Smooth muscle cell (in vitro differentiated cells): ENCODE results near the gene RSAD2. TPM values are rescaled to one million over a fixed set of nuclear protein-coding genes. Genes with fewer than 3 reads are reported as not detected.

ENCODE experiments used
- DNase-seq: peaks from one replicate; lab custom pipeline; 2025; ENCODE audit not compliant: unreplicated experiment; lab: John Stamatoyannopoulos, UW
- H2AFZ ChIP-seq: fragments of 200-600 bp; sonication (generic); 2 replicates; pipeline ENCODE4 v1.6.0; 2016; ENCODE audit warnings: antibody characterized with exemption, low read depth, mild to moderate bottlenecking
- H3F3A ChIP-seq: fragments of 200-600 bp; sonication (generic); 2 replicates; pipeline ENCODE4 v1.6.0; 2017; ENCODE audit warnings: antibody characterized with exemption, low read depth
- H3K27ac ChIP-seq: fragments of 200-600 bp; sonication (generic); 2 replicates; pipeline ENCODE4 v1.5.1; 2016; ENCODE audit warnings: low read depth, mild to moderate bottlenecking
- H3K27me3 ChIP-seq: fragments of 200-600 bp; sonication (generic); 2 replicates; pipeline ENCODE4 v1.6.1; 2016; ENCODE audit warnings: low read depth, mild to moderate bottlenecking
- H3K36me3 ChIP-seq: fragments of 200-600 bp; sonication (generic); 2 replicates; pipeline ENCODE4 v1.5.1; 2016; ENCODE audit warnings: low read depth
- H3K4me1 ChIP-seq: fragments of 200-600 bp; sonication (generic); 2 replicates; pipeline ENCODE4 v1.5.1; 2016; ENCODE audit warnings: low read depth
- H3K4me2 ChIP-seq: fragments of 200-600 bp; sonication (generic); 2 replicates; pipeline ENCODE4 v1.6.0; 2016; ENCODE audit warnings: mild to moderate bottlenecking
- H3K4me3 ChIP-seq: fragments of 200-600 bp; sonication (generic); 2 replicates; pipeline ENCODE4 v1.5.1; 2016; ENCODE audit warnings: mild to moderate bottlenecking
- H3K79me2 ChIP-seq: fragments of 200-600 bp; sonication (generic); 2 replicates; pipeline ENCODE4 v1.6.0; 2016; ENCODE audit warnings: low read depth, mild to moderate bottlenecking
- H3K9ac ChIP-seq: fragments of 200-600 bp; sonication (generic); 2 replicates; pipeline ENCODE4 v1.6.0; 2016; ENCODE audit warnings: low read depth
- H3K9me3 ChIP-seq: fragments of 200-600 bp; sonication (generic); replicated peaks from 2 replicates; pipeline ENCODE4 v1.5.1; 2016; ENCODE audit warnings: low read depth
- H4K20me1 ChIP-seq: fragments of 200-600 bp; sonication (generic); 2 replicates; pipeline ENCODE4 v1.6.0; 2016; ENCODE audit warnings: low read depth
- WGBS: methylation state at CpG from one replicate; pipeline ENCODE4 v1.1.7; 2016; ENCODE audit warnings: low lambda C conversion rate; 5-methylcytosine and 5-hydroxymethylcytosine counted together
- polyA plus RNA-seq: library from polyadenylated mRNA; unstranded; fragments of >200 nt; fragmentation: Nextera tagmentation; extraction: Ambion mirVana; gene quantifications from 2 replicates; pipeline ENCODE4 v1.2.1, GENCODE V29; 2016
- total RNA-seq: library from RNA; depleted of rRNA; stranded (reverse); fragments of >200 nt; gene quantifications from 2 replicates; pipeline ENCODE4 v1.2.3, GENCODE V29; 2014
- TF ChIP-seq, protein P1 (sequence below): fragments of 200-600 bp; sonication (generic); IDR thresholded peaks from 2 replicates; pipeline ENCODE4 v1.5.1; 2017; ENCODE audit warnings: borderline replicate concordance, mild to moderate bottlenecking, antibody characterized with exemption; ENCODE audit not compliant: insufficient read depth, poor library complexity, severe bottlenecking

RSAD2 gene
- total and polyA plus RNA-seq, 2 experiments from 2014 or later, result not detected

DNA sequence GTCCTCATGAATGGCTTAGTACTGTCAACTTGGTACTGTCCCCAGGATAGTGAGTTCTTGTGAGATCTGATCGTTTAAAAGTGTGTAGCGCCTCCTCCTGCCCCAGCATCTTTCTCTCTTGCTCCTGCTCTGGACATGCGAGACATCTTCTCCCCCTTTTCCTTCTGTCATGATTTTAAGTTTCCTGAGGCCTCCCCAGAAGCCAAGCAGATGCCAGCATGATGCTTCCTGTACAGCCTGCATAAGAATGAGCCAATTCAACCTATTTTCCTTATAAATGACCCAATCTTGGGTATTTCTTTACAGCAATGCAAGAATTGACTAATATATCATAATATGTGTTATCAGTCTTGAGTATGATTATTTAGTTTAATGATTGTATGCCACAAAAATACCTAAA lies 3.5 kb upstream of the RSAD2 start:
- no peak for DNase-seq
- TF ChIP-seq, protein P1, sequence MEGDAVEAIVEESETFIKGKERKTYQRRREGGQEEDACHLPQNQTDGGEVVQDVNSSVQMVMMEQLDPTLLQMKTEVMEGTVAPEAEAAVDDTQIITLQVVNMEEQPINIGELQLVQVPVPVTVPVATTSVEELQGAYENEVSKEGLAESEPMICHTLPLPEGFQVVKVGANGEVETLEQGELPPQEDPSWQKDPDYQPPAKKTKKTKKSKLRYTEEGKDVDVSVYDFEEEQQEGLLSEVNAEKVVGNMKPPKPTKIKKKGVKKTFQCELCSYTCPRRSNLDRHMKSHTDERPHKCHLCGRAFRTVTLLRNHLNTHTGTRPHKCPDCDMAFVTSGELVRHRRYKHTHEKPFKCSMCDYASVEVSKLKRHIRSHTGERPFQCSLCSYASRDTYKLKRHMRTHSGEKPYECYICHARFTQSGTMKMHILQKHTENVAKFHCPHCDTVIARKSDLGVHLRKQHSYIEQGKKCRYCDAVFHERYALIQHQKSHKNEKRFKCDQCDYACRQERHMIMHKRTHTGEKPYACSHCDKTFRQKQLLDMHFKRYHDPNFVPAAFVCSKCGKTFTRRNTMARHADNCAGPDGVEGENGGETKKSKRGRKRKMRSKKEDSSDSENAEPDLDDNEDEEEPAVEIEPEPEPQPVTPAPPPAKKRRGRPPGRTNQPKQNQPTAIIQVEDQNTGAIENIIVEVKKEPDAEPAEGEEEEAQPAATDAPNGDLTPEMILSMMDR, result no peak
- Histone ChIP-seq H3K9ac (no peak overlapping the region), H3K79me2 (no peaks in the 10 kb centered on the region), H3K4me2 (no peak overlapping the region), H3K36me3 (no peaks in the 10 kb centered on the region), H3K27ac (no peak overlapping the region), H3F3A (no peaks in the 10 kb centered on the region), H3K9me3 (no peaks in the 10 kb centered on the region), H3K4me3 (no peak overlapping the region), H3K27me3 (peaks cover under 1% of the 10 kb centered on the region), H4K20me1 (no peaks in the 10 kb centered on the region), H2AFZ (no peak overlapping the region), H3K4me1 (no peaks in the 10 kb centered on the region)
- 91% methylated on average over 3 of the region's 3 CpGs for WGBS

DNA sequence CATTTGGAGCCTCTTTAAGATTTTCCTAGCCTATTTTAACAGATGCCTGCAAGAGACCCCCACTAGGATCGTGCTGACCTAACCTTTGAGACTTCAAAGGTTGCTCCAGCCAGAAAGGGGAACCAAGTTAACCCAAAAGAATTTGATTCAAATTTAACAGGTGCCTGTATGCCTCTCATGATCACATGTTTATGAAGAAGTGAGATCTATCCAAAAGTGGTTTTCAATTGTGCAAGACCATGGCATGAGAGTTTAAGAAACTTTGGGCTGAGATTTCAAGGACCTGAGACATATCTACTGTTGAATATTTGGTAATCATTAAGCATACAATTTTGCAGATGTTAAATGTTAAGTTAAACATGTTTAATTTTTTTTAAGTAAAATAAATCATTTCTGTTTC lies 1.3 kb upstream of the RSAD2 start:
- no peaks in the 10 kb centered on the region for H3F3A ChIP-seq
- no peaks in the 10 kb centered on the region for H3K79me2 ChIP-seq
- TF ChIP-seq, protein P1, result no peak
- H3K4me1 ChIP-seq, result no peaks in the 10 kb centered on the region
- no peaks in the 10 kb centered on the region for H3K36me3 ChIP-seq
- no peak for DNase-seq
- WGBS, result 87% methylated on average over 1 of the region's 1 CpG
- H3K4me2 ChIP-seq, result no peak overlapping the region
- H2AFZ ChIP-seq, result no peak overlapping the region
- no peak overlapping the region for H3K9ac ChIP-seq
- H3K27me3 ChIP-seq, result no peaks in the 10 kb centered on the region
- H3K9me3 ChIP-seq, result no peaks in the 10 kb centered on the region
- H3K27ac ChIP-seq, result no peak overlapping the region
- no peaks in the 10 kb centered on the region for H4K20me1 ChIP-seq
- no peak overlapping the region for H3K4me3 ChIP-seq

DNA sequence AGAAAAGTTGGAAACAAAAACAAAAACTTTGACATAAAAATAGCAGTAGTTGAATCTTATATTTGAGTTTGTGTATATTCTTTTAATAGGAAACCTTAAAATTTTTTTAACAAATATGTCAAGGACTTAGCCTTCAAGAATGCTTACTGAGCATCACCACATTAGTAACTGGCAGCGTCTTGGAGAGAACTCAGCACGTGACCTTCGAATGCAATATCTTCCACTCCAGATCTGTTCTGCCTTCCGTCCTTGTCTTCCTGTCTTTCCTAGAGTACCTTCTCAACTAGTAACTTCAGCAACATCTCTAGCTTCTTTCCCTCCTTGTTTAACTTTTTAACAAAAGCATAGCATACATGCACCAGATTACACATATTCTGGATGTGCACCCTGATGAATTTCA lies 972 bp downstream of the RSAD2 start:
- H3K27me3 ChIP-seq, result no peaks in the 10 kb centered on the region
- TF ChIP-seq, protein P1, result no peak
- 97% methylated on average over 4 of the region's 4 CpGs for WGBS
- no peak overlapping the region for H3K4me2 ChIP-seq
- no peaks in the 10 kb centered on the region for H3K36me3 ChIP-seq
- H3K4me1 ChIP-seq, result no peaks in the 10 kb centered on the region
- H3K79me2 ChIP-seq, result no peaks in the 10 kb centered on the region
- H3K9me3 ChIP-seq, result no peaks in the 10 kb centered on the region
- H2AFZ ChIP-seq, result no peak overlapping the region
- no peaks in the 10 kb centered on the region for H4K20me1 ChIP-seq
- DNase-seq, result no peak
- H3F3A ChIP-seq, result no peaks in the 10 kb centered on the region
- H3K4me3 ChIP-seq, result no peak overlapping the region
- no peak overlapping the region for H3K27ac ChIP-seq
- no peak overlapping the region for H3K9ac ChIP-seq

DNA sequence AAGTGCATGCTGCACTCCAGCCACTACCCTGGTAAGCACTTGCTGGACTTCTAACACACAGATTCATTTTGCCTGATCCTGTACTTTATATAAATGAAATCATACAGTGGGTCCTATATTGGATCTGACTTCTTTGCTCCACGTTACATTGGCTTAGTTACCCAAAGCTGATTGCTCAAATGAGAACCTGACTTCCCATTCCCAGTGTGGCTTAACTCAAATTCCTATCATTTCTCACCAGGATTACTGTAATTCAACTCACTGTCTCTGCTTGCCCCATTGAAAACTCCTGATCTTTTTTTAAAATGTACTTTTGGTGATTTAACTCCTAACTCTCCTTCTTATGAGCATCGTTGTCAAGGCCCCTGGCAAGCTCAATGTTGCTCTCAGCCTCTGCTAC lies 1.4 kb downstream of the RSAD2 start:
- 69% methylated on average over 2 of the region's 2 CpGs for WGBS
- no peaks in the 10 kb centered on the region for H3F3A ChIP-seq
- no peak overlapping the region for H3K4me2 ChIP-seq
- H3K4me1 ChIP-seq, result no peaks in the 10 kb centered on the region
- TF ChIP-seq, protein P1, result no peak
- H3K9me3 ChIP-seq, result no peaks in the 10 kb centered on the region
- no peaks in the 10 kb centered on the region for H4K20me1 ChIP-seq
- no peak overlapping the region for H2AFZ ChIP-seq
- no peaks in the 10 kb centered on the region for H3K79me2 ChIP-seq
- no peak for DNase-seq
- no peaks in the 10 kb centered on the region for H3K27me3 ChIP-seq
- no peak overlapping the region for H3K9ac ChIP-seq
- no peak overlapping the region for H3K4me3 ChIP-seq
- H3K27ac ChIP-seq, result no peak overlapping the region
- no peaks in the 10 kb centered on the region for H3K36me3 ChIP-seq
